Keratinocyte (primary cell): ENCODE data around the gene ACOXL.

Experiments
- CTCF ChIP-seq, 3 experiments: IDR thresholded peaks in 1 of 3; conservative IDR thresholded peaks in 1 of 3; optimal IDR thresholded peaks in 1 of 3; 2 replicates in 2 of 3; 3 replicates in 1 of 3; pipeline versions ENCODE3 to v1.5.1; 2011; ENCODE audit warnings: low read length in 3 of 3, mild to moderate bottlenecking in 3 of 3, moderate library complexity in 2 of 3, control low read depth in 1 of 3, inconsistent platforms in 1 of 3; ENCODE audit not compliant: insufficient read depth in 2 of 3; ENCODE audit errors: extremely low read depth in 1 of 3
- EZH2 ChIP-seq: IDR thresholded peaks from one replicate; pipeline ENCODE4 v1.6.1; 2012; ENCODE audit warnings: inconsistent platforms, mild to moderate bottlenecking, low read length, moderate library complexity

DNA sequence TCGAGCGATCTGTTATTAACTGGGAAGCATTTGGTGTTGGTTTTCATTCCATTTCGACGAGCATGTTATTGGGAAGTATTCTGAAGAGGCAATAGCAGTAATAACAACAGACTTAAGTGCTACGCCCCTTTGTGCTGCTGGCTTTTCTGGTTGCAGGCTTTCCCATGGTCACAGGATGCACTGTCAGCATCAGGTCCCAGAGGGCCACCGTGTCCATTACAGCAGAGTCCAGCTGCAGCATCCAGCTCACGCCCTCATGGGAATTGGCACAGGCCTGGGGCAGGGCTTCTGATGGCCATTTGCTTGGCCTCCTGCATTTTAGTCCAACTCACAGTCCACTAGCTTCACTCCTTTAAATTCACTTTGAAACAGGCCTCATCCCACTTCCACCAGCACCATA, 432.7 kb downstream of the ACOXL start:
- TF ChIP-seq CTCF (optimal IDR thresholded peaks at IDR 0.05 in 1 of 3, IDR thresholded peaks at IDR 0.05 in 1 of 3, conservative IDR thresholded peaks at IDR 0.05 in 1 of 3; ENCODE audit: extremely low read depth in 1 of 3, insufficient read depth in 2 of 3, low read length in 3 of 3) = no peak
- TF ChIP-seq EZH2 = no peak
